ENCODE results near the gene CTNNA3. TPM values are rescaled to one million over a fixed set of nuclear protein-coding genes. Genes with fewer than 3 reads are reported as not detected.

Gene CTNNA3
- total and polyA plus RNA-seq, 2 donors (not counting 1 experiment from before 2014, with no cell fraction given) = not detected

- DNase-seq (ENCODE audit: low read depth in 2 of 2) = no peak
- Histone ChIP-seq H3K27ac (ENCODE audit: insufficient read depth, low read length) (no peak overlapping the region), H4K20me1 (ENCODE audit: control insufficient read depth, extremely low read depth, insufficient read depth, low read length) (no peaks in the 10 kb centered on the region), H3K4me3 (replicated peaks in 1 of 4; ENCODE audit: control extremely low read depth in 1 of 4, insufficient read depth in 1 of 4, low read depth in 3 of 4, low read length in 4 of 4) (no peak overlapping the region), H3K36me3 (ENCODE audit: control insufficient read depth, insufficient read depth, low read length) (no peaks in the 10 kb centered on the region), H2AFZ (ENCODE audit: low read length) (no peak overlapping the region), H3K4me2 (ENCODE audit: extremely low read depth, insufficient read depth, low read length) (no peak overlapping the region), H3K79me2 (ENCODE audit: control insufficient read depth, insufficient read depth, low read length) (no peaks in the 10 kb centered on the region), H3K9ac (ENCODE audit: insufficient read depth, low read length) (no peak overlapping the region), H3K9me3 (ENCODE audit: control insufficient read depth, insufficient read depth, low read depth, low read length) (no peaks in the 10 kb centered on the region), H3K4me1 (ENCODE audit: control insufficient read depth, extremely low read depth, insufficient read depth, low read length) (no peaks in the 10 kb centered on the region), H3K27me3 (ENCODE audit: control insufficient read depth, insufficient read depth, low read length) (no peaks in the 10 kb centered on the region)
- TF ChIP-seq, protein P1, sequence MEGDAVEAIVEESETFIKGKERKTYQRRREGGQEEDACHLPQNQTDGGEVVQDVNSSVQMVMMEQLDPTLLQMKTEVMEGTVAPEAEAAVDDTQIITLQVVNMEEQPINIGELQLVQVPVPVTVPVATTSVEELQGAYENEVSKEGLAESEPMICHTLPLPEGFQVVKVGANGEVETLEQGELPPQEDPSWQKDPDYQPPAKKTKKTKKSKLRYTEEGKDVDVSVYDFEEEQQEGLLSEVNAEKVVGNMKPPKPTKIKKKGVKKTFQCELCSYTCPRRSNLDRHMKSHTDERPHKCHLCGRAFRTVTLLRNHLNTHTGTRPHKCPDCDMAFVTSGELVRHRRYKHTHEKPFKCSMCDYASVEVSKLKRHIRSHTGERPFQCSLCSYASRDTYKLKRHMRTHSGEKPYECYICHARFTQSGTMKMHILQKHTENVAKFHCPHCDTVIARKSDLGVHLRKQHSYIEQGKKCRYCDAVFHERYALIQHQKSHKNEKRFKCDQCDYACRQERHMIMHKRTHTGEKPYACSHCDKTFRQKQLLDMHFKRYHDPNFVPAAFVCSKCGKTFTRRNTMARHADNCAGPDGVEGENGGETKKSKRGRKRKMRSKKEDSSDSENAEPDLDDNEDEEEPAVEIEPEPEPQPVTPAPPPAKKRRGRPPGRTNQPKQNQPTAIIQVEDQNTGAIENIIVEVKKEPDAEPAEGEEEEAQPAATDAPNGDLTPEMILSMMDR (conservative IDR thresholded peaks at IDR 0.05 in 1 of 2, IDR thresholded peaks at IDR 0.05 in 1 of 2; ENCODE audit: low read depth in 1 of 2, low read length in 2 of 2) = no peak
- TF ChIP-seq EZH2 (IDR thresholded peaks at IDR 0.05; ENCODE audit: low read length, missing control alignments) = no peak
Measured at GRCh38 chr10:67667035-67667425, 29.0 kb downstream of the CTNNA3 start.

DNA sequence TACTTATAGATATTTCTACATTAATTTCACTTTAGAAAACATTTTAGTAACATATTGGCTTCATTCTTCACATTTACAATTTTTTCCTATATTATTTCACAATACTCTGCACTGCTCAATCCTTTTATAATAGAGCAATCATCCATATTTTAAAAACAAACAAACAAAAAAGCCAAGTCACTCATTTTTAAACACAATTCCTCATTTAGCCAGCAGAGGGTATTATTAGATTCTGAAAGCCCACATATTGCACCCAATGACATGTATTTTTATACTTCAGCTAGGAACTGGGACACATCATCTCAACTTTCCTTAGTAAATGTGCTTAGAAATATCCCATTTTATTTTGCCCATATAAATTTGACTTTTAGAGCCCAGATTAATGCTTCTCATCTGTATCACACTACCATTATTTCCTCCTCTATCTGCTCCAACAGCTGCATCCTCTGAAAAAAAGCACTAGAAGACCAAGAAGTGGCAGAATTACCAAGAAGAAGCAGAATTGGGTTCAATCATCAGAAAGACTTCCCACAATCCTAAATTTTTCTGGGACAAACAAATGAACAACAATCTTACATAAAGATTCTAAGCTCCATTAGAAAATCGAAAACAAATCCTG lies 29.5 kb downstream of the CTNNA3 start:
- no peaks in the 10 kb centered on the region for H3K36me3 ChIP-seq (ENCODE audit: control insufficient read depth, insufficient read depth, low read length)
- no peaks in the 10 kb centered on the region for H3K27me3 ChIP-seq (ENCODE audit: control insufficient read depth, insufficient read depth, low read length)
- H4K20me1 ChIP-seq (ENCODE audit: control insufficient read depth, extremely low read depth, insufficient read depth, low read length) = no peaks in the 10 kb centered on the region
- TF ChIP-seq EZH2 (IDR thresholded peaks at IDR 0.05; ENCODE audit: low read length, missing control alignments) = no peak
- TF ChIP-seq, protein P1 (conservative IDR thresholded peaks at IDR 0.05 in 1 of 2, IDR thresholded peaks at IDR 0.05 in 1 of 2; ENCODE audit: low read depth in 1 of 2, low read length in 2 of 2) = peak; percentile 28 to 52
- no peak overlapping the region for H3K27ac ChIP-seq (ENCODE audit: insufficient read depth, low read length)
- DNase-seq (ENCODE audit: low read depth in 2 of 2) = peak; percentile 11 to 53
- H3K79me2 ChIP-seq (ENCODE audit: control insufficient read depth, insufficient read depth, low read length) = no peaks in the 10 kb centered on the region
- no peak overlapping the region for H3K4me3 ChIP-seq (replicated peaks in 1 of 4; ENCODE audit: control extremely low read depth in 1 of 4, insufficient read depth in 1 of 4, low read depth in 3 of 4, low read length in 4 of 4)
- H3K4me1 ChIP-seq (ENCODE audit: control insufficient read depth, extremely low read depth, insufficient read depth, low read length) = no peaks in the 10 kb centered on the region
- no peaks in the 10 kb centered on the region for H3K9me3 ChIP-seq (ENCODE audit: control insufficient read depth, insufficient read depth, low read depth, low read length)
- H3K4me2 ChIP-seq (ENCODE audit: extremely low read depth, insufficient read depth, low read length) = no peak overlapping the region
- no peak overlapping the region for H2AFZ ChIP-seq (ENCODE audit: low read length)
- no peak overlapping the region for H3K9ac ChIP-seq (ENCODE audit: insufficient read depth, low read length)

DNA sequence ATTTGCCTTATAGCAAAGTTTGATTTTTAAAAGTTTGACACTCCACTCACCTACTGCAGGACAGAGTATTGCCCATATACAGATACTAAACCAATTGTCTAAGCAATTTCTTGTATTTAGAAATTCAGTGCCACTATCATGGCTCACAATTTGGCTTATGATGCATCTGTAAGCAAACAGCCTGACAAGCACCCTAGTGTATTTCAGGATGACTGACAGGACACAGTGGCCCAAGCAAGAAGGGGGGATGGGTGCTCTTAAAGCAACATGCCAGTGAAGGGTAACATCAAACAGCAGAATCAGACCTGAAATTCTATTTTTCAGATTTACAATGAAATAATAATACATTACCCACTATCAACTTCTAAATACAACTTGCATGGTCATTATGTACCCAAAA lies 30.5 kb downstream of the CTNNA3 start:
- H3K4me1 ChIP-seq (ENCODE audit: control insufficient read depth, extremely low read depth, insufficient read depth, low read length) = no peaks in the 10 kb centered on the region
- H3K27ac ChIP-seq (ENCODE audit: insufficient read depth, low read length) = no peak overlapping the region
- H3K9me3 ChIP-seq (ENCODE audit: control insufficient read depth, insufficient read depth, low read depth, low read length) = no peaks in the 10 kb centered on the region
- no peak overlapping the region for H3K4me3 ChIP-seq (replicated peaks in 1 of 4; ENCODE audit: control extremely low read depth in 1 of 4, insufficient read depth in 1 of 4, low read depth in 3 of 4, low read length in 4 of 4)
- no peaks in the 10 kb centered on the region for H3K79me2 ChIP-seq (ENCODE audit: control insufficient read depth, insufficient read depth, low read length)
- no peak for TF ChIP-seq EZH2 (IDR thresholded peaks at IDR 0.05; ENCODE audit: low read length, missing control alignments)
- TF ChIP-seq, protein P1 (conservative IDR thresholded peaks at IDR 0.05 in 1 of 2, IDR thresholded peaks at IDR 0.05 in 1 of 2; ENCODE audit: low read depth in 1 of 2, low read length in 2 of 2) = no peak
- no peak overlapping the region for H3K9ac ChIP-seq (ENCODE audit: insufficient read depth, low read length)
- no peaks in the 10 kb centered on the region for H3K36me3 ChIP-seq (ENCODE audit: control insufficient read depth, insufficient read depth, low read length)
- no peak for DNase-seq (ENCODE audit: low read depth in 2 of 2)
- H3K27me3 ChIP-seq (ENCODE audit: control insufficient read depth, insufficient read depth, low read length) = no peaks in the 10 kb centered on the region
- no peak overlapping the region for H2AFZ ChIP-seq (ENCODE audit: low read length)
- H4K20me1 ChIP-seq (ENCODE audit: control insufficient read depth, extremely low read depth, insufficient read depth, low read length) = no peaks in the 10 kb centered on the region
- H3K4me2 ChIP-seq (ENCODE audit: extremely low read depth, insufficient read depth, low read length) = no peak overlapping the region
